ENCODE results near the gene INPP5D.

DNA sequence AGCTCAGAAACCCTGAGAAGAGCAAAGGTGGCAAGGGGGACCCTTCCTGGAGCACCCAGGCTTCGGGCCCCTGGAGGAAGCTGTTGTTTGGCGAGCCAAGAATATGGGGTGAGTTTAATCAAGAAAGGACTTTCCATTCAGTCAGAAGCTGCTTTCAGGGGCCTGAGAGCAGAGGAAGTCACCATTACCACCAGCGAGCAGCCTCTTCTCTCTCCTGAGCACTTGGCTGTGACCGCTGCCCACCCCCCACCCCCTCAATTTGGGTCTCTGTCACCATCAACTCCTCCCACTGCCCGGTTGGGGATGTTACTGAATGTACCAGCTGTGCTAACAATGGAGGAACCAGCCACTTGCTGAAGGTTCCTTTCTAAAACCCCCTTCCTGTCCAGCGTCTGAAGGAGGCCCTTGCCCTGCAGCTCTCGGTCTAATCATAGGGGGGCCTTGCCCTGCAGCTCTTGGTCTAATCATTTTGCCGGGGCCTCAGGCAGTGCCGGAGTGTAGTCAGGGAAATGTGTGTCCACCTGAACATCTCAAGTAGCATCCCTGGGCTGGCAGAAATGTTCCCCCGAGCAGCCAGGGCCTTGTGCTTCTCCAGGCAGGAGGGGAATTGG is 943 bp downstream of the INPP5D start:
- TF ChIP-seq, protein P1, sequence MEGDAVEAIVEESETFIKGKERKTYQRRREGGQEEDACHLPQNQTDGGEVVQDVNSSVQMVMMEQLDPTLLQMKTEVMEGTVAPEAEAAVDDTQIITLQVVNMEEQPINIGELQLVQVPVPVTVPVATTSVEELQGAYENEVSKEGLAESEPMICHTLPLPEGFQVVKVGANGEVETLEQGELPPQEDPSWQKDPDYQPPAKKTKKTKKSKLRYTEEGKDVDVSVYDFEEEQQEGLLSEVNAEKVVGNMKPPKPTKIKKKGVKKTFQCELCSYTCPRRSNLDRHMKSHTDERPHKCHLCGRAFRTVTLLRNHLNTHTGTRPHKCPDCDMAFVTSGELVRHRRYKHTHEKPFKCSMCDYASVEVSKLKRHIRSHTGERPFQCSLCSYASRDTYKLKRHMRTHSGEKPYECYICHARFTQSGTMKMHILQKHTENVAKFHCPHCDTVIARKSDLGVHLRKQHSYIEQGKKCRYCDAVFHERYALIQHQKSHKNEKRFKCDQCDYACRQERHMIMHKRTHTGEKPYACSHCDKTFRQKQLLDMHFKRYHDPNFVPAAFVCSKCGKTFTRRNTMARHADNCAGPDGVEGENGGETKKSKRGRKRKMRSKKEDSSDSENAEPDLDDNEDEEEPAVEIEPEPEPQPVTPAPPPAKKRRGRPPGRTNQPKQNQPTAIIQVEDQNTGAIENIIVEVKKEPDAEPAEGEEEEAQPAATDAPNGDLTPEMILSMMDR (IDR thresholded peaks at IDR 0.05; ENCODE audit: insufficient read depth, low read length): no peak
- no peak for TF ChIP-seq REST (IDR thresholded peaks at IDR 0.05; ENCODE audit: insufficient replicate concordance, low read depth)

Data from HL-60 (cell line).